NCI-H345 treated with DMSO at 0.1 percent for 48 hours (cell line): Measurements from ENCODE around the gene ILKAP.

Source experiments
- DNase-seq: peaks from one replicate; lab custom pipeline; 2025; ENCODE audit not compliant: unreplicated experiment; lab: John Stamatoyannopoulos, UW

ILKAP gene

DNA sequence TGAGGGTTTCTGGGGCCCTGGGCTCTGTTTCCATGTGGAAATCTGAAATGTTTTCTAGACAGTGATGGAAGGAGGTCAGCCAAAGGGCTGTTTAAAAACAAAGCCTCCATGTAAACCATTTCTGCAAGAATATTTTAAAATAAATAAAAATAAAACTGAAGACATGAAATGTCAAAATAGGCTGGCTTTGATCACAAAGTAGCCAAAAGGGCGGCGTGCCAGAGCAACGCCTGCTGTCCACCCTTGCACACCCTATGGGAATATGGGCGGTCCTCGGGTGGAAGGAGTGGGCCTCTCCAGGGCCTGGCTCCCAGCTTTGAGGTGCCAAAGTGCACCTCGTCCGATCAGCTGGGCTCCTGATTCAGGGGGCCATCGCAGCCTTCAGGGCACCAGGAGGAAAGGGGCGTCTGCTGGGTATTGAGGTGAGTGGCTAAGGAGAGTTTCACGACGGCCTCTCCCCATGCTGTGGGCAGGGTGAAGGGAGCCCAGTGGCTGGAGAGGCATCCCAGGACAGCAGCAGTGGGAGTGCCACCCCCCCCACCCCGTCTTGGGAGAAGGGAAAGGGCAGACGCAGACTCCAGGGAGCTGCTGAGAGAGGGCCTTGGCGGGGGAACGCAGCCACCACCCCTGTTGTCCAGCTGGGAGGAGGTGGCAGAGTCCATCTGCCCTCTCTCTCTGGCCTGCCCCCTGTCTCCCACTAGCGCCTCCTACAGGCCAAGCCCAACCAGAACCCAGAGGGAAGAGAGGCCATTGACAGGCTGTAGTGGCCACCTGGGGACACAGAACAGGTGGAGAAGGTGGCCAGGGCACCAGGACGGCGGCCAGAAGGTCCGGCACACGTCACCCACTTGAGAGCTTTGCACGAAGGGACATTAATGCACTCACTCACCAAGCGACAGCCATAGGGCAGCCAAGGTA is 50.5 kb downstream of the ILKAP start:
- no peak for DNase-seq

DNA sequence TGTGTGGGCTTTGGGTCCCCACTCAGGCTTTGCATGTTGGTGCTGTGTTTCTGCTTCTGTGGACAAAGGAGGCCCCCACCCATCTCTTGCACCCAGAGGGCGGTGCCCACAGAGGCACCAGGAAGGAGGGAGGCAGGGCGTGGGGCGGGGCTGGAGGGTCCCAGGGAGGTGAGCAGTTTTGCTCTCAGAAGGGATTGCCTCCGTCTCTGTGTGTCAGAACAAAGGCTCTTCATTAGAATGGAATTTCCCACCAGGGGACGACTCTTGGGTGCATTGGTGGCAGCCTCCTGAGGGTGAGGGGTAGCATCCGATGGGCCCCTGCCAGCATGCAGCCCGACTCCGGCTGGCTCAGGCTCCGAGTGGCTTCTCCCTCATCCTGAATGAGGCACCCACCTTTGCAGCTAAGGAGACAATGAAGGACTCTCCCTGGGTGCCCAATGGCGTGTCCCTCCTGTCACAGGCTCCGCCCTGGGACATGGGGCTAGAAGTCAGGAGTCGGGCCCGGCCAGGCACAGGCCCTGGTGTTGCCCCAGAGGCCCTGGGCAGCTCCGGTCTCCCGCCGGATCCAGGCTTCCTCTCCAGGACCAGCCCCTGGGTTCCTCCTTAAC is 51.8 kb downstream of the ILKAP start:
- no peak for DNase-seq

GRCh38 chr2:238151205-238151604 is 52.3 kb downstream of the ILKAP start:
- no peak for DNase-seq

- DNase-seq: no peak
These were observed 52.8 kb downstream of the ILKAP start for GRCh38 chr2:238150686-238151085.

DNA sequence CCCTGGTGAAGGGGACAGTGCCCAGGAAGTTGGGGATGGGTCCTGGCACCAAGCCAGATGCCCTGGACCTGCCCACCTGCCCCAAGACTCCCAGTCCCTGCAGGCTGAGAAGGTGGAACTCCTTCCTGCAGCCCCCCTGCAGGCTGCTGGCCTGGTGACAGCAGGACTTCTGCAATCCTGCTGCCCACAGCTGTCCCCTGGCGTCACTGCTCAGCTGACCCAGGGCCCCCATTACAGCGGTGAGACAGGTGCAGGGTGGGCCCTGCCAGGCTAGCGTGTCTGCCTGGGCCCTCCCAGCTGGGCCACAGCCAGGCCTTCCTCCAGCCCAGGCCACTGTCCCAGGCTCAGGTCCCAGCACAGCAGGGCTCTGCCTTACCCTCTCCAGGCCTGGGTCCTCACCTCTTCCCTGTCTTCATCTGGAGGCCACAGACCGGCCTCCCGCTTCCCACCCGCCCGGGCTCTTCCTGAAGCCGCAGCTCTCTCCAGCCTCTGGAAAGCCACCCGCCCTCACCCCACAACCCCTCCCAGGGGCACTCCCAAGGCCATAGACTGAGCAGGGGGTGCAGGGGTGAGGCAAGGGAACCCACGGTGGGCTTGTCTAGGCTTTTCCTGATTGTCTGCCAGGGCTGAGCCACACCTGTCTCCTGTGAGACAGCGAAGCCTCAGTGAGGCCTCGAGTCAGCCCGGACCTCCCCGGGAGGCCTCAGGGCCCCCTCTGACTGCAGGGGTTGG is 53.5 kb downstream of the ILKAP start:
- no peak for DNase-seq

DNA sequence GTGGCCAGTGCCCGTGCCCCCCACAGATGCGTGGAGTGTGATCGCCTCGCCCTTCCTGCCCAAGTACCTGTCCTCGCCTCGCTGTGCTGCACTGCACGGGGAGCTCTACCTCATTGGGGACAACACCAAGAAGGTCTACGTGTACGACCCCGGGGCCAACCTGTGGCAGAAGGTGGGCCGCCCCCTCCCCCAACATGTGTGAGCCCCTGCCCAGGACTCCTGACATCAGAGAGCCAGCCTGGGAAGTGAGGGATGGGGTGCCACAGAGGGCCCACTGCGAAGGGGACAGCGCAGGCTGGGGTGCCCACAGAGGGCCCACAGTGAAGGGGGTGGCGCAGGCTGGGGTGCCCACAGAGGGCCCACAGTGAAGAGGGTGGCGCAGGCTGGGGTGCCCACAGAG is 54.5 kb downstream of the ILKAP start:
- DNase-seq: no peak

- no peak for DNase-seq
These were observed 56.5 kb downstream of the ILKAP start for GRCh38 chr2:238146884-238147544.

- no peak for DNase-seq
These were observed 57.6 kb downstream of the ILKAP start for GRCh38 chr2:238145851-238146250.

- DNase-seq: no peak
These were observed 58.4 kb downstream of the ILKAP start for GRCh38 chr2:238145046-238145445.

GRCh38 chr2:238144262-238144661 is 59.2 kb downstream of the ILKAP start:
- no peak for DNase-seq

GRCh38 chr2:238143239-238143951 is 60.1 kb downstream of the ILKAP start:
- no peak for DNase-seq

DNA sequence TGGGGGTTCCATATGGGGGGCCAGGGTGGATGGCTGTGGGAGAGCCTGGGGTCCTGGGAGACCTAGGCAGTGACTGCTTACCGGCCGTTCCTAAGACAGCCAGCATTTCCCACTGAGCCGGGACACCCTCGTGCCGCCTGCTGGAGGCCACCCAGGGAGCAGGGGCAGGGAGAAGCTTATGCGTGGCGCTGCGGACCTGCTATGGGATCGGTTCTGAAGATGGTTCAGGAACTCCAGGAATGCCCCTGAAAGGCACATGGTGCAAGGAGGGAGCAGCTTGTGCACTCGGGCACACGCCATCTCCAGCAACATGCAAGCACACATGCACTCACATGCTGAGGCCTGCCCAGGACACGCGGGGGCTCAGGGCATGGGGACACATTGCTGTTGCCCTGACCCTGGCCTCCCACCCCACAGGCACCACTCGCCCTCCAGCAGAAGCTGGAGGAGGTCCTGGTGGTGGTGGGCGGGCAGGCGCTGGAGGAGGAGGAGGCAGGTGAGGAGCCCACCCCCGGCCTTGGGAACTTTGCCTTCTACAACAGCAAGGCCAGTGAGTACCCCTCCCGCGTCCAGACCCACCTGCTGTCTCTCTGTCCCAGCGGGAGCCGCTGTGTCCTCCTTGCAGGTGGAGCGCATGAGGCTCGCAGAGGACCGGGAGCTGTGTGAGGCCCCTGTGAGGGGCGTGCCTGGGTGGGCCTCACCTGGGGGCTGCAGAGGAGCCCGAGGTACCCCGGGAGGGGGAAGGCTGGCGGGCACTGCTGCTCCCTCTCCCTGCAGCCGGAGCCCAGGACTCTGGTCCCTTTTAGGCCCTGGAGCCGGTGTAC is 60.9 kb downstream of the ILKAP start:
- no peak for DNase-seq

DNA sequence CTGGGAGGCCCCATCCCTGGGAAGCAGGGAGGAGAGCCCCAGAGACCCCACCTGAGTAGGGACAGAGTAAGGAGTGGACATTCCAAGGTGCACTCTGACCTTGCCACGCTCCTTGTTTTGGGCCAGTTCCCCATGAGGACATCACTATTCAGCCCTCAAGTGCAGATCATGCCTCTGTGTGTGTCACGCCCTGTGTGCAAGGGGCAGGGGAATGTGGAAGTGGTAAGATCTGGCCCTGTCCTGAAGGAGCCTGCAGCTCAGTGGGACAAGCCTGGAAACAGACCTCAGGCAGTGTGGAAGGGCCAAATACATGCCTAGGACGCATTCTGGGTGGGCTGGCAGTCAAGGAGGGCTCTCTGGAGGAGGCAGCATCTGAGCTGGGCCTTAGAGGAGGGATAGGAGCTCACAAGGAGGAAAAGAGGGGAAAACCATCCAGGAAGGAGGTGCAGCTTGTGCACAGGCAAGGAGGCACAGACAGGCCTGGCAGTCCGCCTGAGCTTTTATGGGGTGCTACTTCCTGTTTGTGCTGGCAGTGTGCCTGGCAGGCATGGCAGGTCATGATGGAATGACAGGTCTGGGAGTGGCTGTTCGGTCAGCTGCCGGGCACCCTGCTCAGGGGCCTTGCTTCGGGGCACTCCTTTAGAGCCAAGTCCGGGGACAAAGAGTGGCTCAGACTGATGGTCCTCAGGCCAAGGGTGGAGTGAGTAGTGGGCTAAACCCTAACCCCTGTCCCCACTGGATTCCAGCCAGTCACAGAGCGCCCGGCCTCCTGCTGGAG is 61.8 kb downstream of the ILKAP start:
- no peak for DNase-seq

DNA sequence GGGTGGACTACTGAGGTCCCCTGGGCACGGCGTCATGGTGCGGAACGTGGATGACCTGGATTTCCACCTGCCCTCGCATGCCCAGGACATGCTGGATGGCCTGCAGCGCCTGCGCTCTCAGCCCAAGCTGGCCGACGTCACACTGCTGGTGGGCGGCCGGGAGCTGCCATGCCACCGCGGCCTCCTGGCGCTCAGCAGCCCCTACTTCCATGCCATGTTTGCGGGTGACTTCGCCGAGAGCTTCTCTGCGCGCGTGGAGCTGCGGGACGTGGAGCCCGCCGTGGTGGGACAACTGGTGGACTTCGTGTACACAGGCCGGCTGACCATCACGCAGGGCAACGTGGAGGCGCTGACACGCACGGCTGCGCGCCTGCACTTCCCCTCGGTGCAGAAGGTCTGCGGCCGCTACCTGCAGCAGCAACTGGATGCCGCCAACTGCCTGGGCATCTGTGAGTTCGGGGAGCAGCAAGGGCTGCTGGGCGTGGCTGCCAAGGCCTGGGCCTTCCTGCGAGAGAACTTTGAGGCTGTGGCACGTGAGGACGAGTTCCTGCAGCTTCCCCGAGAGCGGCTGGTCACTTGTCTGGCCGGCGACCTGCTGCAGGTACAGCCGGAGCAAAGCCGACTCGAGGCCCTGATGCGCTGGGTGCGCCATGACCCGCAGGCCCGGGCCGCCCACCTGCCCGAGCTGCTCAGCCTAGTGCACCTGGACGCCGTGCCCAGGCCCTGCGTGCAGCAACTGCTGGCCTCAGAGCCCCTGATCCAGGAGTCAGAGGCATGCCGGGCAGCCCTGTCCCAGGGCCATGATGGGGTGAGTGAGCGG is 62.6 kb downstream of the ILKAP start:
- no peak for DNase-seq

- DNase-seq: no peak
These were observed 63.5 kb downstream of the ILKAP start for GRCh38 chr2:238140040-238140439.

- DNase-seq: no peak
These were observed 64.1 kb downstream of the ILKAP start for GRCh38 chr2:238139196-238140039.
